GM12801 (cell line): ENCODE data around the gene LDB2.

ENCODE experiments used
- TF ChIP-seq, protein P1 (sequence below): IDR thresholded peaks from one replicate; pipeline ENCODE4 v1.5.1; 2011; ENCODE audit warnings: control low read depth; ENCODE audit not compliant: insufficient read length; ENCODE audit errors: extremely low read depth

LDB2 gene

DNA sequence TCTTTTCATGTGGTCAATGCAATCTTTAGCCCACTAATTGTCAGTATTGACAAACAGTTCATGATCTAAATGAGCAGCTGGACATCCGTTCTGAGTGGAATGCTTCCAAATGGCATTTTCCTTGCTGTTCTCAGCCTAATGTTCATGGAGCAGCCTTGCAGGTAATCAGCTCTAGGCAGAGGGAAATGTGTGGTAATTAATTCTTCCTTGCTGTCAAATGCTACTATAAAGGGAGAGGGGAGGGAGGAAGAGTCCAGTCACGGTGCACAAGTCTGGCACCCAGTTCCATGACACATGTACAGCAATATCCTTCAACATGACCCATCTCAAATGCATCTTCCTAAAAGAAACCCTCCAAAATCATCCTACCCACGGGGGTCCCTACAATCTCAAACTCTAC is 88.5 kb downstream of the LDB2 start:
- TF ChIP-seq, protein P1, sequence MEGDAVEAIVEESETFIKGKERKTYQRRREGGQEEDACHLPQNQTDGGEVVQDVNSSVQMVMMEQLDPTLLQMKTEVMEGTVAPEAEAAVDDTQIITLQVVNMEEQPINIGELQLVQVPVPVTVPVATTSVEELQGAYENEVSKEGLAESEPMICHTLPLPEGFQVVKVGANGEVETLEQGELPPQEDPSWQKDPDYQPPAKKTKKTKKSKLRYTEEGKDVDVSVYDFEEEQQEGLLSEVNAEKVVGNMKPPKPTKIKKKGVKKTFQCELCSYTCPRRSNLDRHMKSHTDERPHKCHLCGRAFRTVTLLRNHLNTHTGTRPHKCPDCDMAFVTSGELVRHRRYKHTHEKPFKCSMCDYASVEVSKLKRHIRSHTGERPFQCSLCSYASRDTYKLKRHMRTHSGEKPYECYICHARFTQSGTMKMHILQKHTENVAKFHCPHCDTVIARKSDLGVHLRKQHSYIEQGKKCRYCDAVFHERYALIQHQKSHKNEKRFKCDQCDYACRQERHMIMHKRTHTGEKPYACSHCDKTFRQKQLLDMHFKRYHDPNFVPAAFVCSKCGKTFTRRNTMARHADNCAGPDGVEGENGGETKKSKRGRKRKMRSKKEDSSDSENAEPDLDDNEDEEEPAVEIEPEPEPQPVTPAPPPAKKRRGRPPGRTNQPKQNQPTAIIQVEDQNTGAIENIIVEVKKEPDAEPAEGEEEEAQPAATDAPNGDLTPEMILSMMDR, result no peak

DNA sequence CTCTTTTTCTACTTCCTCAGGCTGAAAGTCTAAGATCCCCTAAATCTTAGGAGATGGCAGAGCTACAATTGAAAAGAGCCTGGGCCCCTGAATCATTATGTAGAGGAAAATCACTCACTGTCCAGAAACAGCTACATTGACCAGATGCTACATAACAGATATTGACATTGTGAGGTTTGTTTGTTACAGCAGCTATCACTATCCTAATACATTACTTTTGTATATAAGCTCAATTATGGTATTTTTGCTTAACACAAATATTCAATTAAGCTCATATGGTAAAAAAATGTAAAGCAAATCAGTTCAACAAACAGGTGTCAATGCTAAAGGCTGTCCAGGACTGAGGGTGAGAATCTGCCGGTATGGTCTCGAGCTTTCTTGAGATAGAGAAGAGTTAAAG is 89.4 kb downstream of the LDB2 start:
- TF ChIP-seq, protein P1, result no peak

DNA sequence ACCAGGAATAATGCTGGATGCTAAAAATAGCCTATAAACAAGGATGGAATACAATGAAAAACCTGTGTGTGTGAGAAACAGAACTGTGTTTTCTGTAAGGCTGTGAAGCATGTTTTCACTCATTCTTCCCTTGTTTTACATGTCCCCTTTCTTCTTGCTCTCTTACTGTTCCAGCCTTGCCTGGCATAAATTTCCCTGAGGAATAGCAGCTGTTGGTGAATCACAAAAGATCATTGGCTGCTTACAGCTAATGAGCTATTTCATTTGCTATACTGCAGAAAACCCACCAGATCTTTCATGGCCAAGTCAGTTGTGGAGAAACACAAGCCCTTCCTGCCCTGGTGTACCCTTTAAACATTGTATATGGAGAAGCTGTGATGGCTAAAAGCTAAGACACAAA is 91.1 kb downstream of the LDB2 start:
- TF ChIP-seq, protein P1, result no peak

DNA sequence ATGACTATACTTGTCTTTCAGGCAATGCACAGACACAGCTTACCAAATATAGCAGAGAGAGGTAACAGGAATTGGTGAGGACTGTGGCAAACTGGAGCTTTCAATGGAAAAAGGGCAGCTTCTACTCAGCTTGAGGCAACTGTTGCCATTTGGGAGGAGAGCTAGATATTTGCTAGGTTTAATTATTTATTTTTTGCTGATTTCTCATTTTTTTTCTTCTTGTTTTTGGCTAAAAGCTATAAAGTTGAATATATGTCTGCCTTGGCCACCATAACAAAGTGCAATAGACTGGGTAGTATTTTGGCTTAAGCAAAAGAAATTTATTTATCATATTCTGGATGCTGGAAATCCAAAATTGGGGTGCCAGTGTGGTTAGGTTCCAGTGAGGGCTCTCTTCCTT is 93.9 kb downstream of the LDB2 start:
- TF ChIP-seq, protein P1, result no peak

DNA sequence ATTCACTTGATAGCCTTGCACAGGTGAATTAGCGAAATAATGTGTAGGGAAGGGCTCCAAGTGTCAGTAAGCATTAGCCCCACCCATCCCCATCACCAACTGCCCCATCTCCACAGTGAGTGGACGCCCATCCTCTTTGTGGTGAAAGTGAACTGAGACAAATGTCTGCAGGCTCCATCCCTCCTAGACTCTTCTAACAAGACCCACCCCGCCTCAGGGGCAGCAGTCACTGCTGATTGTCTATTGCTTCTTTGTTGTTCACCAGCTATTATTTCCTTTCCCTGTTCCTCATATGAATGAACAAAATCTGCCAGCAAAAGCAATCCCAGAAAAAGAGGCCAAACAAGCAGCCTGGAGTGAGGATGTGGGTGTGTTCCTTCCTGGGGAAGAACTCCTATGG is 96.4 kb downstream of the LDB2 start:
- TF ChIP-seq, protein P1, result no peak

DNA sequence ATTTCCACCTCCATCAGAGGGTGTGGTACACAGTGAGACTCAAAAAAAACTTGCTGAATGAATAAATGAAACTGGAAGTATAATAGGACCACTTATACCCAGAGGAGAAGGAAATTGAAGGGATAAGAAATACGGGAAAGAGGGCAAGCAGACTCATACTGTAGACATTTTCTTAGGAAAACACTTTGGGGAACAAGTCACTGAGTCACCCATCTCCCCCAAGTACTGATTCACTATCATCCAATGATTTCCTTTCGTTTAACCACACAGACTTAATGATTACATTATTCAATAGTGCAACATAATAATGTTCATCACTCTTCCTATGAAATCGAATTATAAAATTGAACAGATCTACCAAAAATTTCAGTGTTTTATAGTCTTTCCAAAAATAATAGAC is 97.1 kb downstream of the LDB2 start:
- TF ChIP-seq, protein P1, result no peak

DNA sequence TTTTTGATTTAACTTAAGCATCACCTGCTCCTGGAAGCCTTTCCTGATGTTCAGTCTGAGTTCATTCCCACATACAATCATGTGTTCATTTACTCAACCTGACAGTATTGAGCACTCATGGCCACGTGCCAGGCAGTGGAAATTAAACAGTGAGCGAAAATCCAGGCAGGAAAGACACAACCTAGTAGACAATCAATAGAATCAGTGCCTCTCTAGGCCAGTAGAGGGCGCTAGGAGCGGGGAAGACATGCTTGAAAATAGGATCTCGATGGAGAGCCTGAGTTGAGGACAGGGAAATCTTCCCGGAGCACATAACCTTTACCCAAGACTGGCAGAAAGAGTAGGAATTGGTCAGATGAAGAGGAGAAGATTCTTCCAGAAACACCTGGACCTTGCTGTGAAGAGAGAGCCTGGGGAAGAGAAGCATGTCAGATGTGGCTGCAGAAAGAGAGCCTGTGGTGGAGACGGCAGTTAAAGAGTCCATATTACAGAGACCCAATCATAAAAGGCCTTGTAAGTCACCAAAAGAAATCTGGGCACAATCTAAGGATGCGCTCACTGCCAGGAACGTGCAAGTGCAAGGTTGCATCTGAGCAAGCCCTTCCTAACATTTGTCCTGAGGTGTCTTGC is 103.5 kb downstream of the LDB2 start:
- TF ChIP-seq, protein P1, result no peak
